Epithelial cell of esophagus (primary cell): ENCODE data around the gene CCT8.

ENCODE experiments used
- DNase-seq: peaks from one replicate; pipeline ENCODE4 v3.0.0; 2010; ENCODE audit warnings: low read depth
- H3K4me3 ChIP-seq: 2 replicates; pipeline ENCODE4 v1.5.1; 2011; ENCODE audit warnings: mild to moderate bottlenecking, low read length, control low read depth
- CTCF ChIP-seq: IDR thresholded peaks from 2 replicates; pipeline ENCODE4 v1.5.1; 2011; ENCODE audit warnings: low read depth, mild to moderate bottlenecking, low read length, control low read depth, inconsistent platforms; ENCODE audit not compliant: insufficient read depth; ENCODE audit errors: missing control alignments

The CCT8 gene

GRCh38 chr21:29104239-29104708 is 30.8 kb upstream of the CCT8 start:
- H3K4me3 ChIP-seq: no peak overlapping the region
- TF ChIP-seq CTCF: no peak
- peak; percentile 3 for DNase-seq

- no peak for TF ChIP-seq CTCF
- no peak overlapping the region for H3K4me3 ChIP-seq
- no peak for DNase-seq
These were observed 29.4 kb upstream of the CCT8 start for GRCh38 chr21:29102791-29103257.

- H3K4me3 ChIP-seq: no peak overlapping the region
- TF ChIP-seq CTCF: no peak
- no peak for DNase-seq
These were observed 24.7 kb upstream of the CCT8 start for GRCh38 chr21:29098156-29098555.

- DNase-seq: no peak
- TF ChIP-seq CTCF: no peak
- H3K4me3 ChIP-seq: no peak overlapping the region
These were observed 23.0 kb upstream of the CCT8 start for GRCh38 chr21:29096218-29097015.

GRCh38 chr21:29092102-29092959 is 18.9 kb upstream of the CCT8 start:
- TF ChIP-seq CTCF: no peak
- H3K4me3 ChIP-seq: no peak overlapping the region
- no peak for DNase-seq

GRCh38 chr21:29091033-29091432 is 17.6 kb upstream of the CCT8 start:
- no peak overlapping the region for H3K4me3 ChIP-seq
- peak; percentile 77 for DNase-seq
- no peak for TF ChIP-seq CTCF
